NCI-H446 (cell line): ENCODE data around the gene P2RY2.

ENCODE experiments used
- DNase-seq, 2 experiments: peaks; one replicate each; lab custom pipeline; 2025; lab: John Stamatoyannopoulos, UW

P2RY2 gene

GRCh38 chr11:73218106-73218829, at the start of gene P2RY2:
TSS of gene P2RY2 (plus strand) at chr11:73218281. CDS start at chr11:73234160, 15,879 bp downstream.
- no peak for DNase-seq

DNA sequence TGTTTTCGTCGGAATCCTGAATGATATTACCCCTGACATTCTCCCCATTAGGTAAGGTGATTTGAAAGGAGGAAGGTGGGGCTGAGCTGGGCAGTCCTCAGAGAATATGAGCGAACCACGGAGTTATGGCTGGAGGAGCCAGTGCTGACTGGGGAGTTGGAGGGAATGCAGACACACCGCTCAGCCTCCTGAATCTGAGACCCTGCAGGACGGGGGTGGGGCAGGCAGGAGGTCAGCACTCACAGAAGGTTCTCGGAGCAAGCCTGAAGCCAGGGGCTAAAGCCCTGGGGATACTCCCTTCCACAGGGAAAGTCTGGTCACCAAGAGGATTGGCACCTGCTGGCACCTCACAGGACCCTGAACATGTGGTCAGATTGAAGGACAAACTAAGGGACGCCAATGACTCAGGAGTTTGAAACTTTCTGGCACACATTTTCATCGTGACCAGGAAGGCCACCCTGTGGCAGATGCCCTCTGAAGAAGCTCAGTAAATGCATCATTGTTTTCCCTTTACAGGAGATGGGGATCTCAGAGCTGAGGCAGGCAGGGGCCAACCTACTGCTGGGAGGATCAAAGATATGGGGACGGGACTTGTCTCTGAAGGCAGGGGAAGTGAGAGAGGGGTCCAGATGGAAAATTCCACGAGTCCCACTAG, 49.0 kb upstream of the P2RY2 start:
- DNase-seq: no peak

DNA sequence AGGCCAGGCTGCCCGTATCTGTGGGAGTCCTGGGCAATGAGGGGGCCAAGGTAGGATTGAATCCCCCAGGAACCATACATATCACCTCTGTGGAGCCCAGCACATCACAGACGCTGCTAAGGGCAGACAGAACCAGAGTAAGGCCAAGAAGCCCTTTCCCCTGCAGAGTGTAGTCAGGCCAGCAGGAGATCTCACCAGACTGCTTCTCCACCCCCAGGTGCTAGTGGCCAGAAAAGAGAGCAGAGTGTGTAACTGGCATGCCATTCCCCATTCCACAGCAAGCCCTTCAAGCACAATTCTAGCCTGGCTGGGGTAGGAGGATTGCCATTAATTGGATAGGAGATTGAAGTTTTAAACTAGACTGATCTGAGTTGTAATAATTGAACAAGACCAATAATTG, 47.9 kb upstream of the P2RY2 start:
- no peak for DNase-seq

- no peak for DNase-seq
Observed at GRCh38 chr11:73171436-73172161, 46.5 kb upstream of the P2RY2 start.

- DNase-seq: no peak
Observed at GRCh38 chr11:73172992-73173656, 45.0 kb upstream of the P2RY2 start.

- no peak for DNase-seq
Observed at GRCh38 chr11:73173755-73174494, 44.2 kb upstream of the P2RY2 start.

- no peak for DNase-seq
Observed at GRCh38 chr11:73174495-73174791, 43.6 kb upstream of the P2RY2 start.

GRCh38 chr11:73175551-73176144, 42.4 kb upstream of the P2RY2 start:
- DNase-seq: no peak

DNA sequence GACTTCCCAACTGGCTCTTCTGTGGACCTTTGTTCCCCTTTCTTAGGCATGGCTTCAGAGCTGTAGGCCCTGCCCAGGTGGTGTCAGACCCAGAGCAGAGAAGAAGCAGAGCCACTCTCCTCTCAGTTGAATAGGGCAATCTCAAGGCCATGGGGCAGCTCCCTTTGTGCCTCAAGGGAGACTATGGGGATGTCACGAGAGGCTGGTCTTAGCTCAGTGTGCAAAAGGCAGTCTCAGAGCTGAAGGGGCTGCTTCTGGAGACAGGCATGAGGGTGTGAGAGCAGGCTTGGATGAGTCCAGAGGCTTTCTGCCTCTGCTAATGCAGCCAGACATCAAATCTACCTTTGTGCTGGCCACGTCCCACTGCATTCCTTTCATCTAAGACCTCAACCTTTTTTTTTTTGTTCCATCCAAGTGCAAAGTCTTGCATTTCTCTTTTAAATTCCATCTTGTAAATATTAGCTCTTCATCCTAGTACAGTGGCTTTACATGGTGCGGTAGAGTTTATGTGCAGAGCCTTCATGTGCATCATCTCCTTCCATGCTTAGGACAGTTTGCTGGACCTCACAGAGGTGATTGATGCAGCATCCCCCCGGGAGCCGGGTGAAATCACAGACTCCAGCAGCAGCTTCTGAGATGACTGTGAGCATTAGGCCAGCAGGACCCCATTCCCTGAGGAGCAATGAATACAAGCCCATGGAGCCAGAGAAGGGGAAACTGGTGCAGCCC, 41.8 kb upstream of the P2RY2 start:
- DNase-seq: no peak

DNA sequence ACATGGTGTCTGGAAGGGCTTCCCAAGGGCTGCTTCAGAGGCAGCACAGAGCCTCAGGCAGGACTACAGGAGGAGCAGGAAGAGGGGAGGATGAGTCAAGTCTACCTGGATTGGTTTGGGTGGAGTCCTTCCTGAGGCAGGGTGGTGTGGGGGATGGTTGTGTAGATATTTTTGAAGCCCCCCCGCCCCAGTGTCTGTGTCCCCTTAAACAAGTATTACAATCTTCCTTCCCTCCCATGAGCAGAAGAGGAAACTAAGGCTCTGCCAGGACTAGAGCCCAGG, 41.3 kb upstream of the P2RY2 start:
- DNase-seq: no peak

GRCh38 chr11:73177380-73177777, 40.7 kb upstream of the P2RY2 start:
- DNase-seq: no peak

GRCh38 chr11:73177778-73178539, 40.1 kb upstream of the P2RY2 start:
- DNase-seq: peak; percentile 57 to 80

- no peak for DNase-seq
Observed at GRCh38 chr11:73178681-73179080, 39.4 kb upstream of the P2RY2 start.

- DNase-seq: no peak
Observed at GRCh38 chr11:73182824-73183321, 35.2 kb upstream of the P2RY2 start.

GRCh38 chr11:73184953-73185671, 33.0 kb upstream of the P2RY2 start:
- peak; percentile 18 to 76 for DNase-seq

DNA sequence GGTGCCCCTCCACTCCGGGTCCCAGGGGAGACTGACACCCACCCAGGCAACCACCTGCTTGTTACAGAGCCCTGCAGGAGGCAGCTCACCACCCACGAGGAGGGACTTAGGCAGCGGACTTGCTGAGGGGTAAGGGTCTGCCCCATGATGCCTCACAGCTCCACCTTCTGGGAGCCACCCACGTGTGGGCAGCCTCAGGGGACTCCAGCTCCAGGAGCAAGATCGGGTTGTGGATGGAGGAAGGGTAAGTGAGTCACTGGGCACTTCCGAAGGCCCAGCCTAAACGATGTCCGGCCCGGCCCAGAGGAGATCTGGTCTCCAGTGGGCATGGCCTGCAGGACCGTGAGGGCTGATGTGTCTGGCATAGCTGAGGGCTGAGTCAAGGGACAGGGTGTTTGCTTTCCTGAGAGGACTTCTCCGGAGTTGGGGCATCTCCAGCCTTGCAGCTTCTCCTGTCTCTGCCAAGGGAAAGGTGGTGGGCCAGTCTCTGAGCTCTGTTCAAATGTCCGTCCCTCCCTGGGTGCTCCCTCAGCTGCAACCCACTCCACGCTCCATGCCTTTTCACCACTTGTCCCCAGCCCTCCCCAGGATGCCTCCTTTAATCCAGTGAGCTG, 32.3 kb upstream of the P2RY2 start:
- no peak for DNase-seq

DNA sequence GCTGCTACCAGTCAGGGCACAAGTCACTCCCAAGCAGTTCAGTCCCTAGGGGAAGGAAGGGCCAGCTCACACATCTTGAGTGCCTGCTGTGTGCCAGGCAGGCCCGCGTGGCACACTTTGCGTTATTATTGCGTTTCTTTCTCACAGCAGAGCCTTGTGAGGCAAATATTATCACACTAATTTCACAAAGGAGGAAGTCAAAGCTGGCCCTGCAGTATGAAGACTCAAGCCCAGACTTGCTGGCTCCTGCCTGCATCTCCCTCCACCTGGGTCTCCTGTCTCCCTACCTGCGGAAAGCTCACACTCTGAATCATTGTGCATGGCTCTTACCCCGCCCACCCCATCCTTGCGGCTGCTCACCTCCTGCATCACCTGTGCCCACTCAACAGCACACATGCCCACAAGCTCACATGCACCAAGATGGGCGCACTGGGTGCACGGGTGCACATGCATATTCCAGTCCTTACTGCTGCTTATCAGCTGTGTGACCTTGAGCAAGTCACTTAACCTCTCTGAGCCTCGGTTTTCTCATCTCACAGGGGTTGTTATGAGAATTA, 31.7 kb upstream of the P2RY2 start:
- no peak for DNase-seq

DNA sequence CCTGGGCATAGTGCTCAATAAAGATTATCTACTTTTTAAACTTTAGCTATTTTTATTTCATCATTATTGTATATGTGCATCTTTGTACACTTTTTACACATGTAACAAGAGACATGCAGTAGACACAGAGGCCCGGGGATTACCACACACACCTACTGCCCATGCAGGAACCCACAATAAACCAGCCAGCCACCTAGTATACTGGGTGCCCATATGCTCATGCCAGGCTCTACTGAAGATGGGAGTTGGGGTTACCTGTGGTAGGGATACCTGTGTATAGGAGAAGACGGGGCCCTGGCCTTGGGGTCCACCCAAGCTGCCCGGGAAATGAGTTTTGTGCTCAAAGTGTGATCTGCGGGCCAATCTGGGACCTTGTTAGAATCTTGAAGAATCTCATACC, 31.2 kb upstream of the P2RY2 start:
- DNase-seq: no peak

DNA sequence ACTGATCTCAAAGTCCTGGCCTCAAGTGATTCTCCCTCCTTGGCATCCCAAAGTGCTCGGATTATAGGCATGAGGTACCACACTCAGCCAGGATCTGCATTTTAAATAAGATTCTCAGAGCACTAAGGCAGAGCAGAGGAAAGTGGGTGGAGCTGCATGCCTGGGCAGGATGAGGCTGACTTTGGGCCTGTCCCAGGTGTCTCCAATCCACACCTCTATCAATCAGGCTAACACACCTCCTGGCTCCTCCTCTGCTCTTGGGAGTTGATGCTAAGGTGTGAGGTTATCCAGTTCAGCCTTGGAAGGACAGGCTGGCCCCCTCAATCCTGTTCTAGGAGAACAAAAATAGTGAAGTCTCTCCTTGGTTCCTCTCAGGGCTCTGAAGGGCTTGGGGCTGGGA, 30.2 kb upstream of the P2RY2 start:
- no peak for DNase-seq
